AG08395 (cell line): ENCODE measurements around the gene PAH.
A peak's percentile ranks its signal among the peaks of the same experiment; 100 is the strongest.
"Not testable (repeated sequence)": the region's sequence is repeated elsewhere in the genome, so short reads cannot be mapped to it uniquely, and the experiment has no call there.

Source experiments
- DNase-seq: peaks from one replicate; pipeline ENCODE4 v3.0.0; 2012; ENCODE audit warnings: mixed read lengths, low spot score

PAH gene

GRCh38 chr12:102891756-102892155 lies 25.3 kb downstream of the PAH start:
- DNase-seq: no peak

DNA sequence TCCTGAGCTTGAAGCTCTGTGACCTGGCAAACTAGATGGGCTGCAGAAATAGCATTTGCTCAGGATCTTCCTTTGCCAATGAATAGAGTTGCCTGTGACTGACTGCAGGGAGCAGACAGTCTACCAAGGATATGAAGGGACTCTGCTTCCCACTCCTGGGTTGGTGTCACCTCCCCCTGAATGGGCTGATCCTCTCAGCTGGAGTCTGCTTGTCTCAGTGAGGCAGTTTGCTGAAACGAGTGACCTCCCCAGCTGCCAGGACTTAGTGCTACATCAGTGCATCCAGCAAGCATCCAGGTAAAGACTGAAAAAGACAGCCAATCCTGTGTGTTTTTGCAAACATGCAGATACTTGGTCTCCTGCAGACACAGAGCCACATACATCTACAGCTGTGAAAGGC lies 28.5 kb downstream of the PAH start:
- DNase-seq: no peak

- DNase-seq: no peak
Measured at GRCh38 chr12:102885043-102885932, 31.8 kb downstream of the PAH start.

DNA sequence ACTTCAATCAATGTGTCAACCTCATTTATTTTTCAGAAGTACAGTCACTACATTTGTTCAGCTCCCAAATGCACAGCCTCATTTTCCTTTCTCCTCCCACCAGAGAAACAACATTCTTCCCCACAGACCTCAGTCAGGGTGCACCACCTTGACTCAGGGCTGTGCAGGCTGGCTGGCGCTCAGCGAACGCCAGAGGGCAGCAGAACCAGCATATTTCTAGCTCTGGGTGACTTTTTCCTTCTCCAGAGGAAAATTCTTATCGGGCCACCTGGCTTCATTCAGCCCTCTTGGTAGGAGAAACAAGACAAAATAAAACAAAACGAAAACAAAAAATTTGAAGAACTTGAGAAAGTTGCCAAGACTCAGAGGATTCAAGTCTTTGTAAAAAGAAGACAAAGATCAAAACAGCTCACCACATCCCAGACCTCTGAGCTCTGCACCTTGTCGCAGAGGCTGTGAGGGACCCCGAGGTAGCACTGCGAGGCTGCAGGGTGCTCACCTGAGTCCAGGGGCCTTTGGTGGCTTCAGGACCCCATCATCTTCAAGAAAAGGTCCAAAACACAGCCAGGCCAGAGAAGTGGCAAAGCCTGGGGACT lies 33.7 kb downstream of the PAH start:
- DNase-seq: peak; percentile 55

GRCh38 chr12:102880783-102881182 lies 36.3 kb downstream of the PAH start:
- no peak for DNase-seq

DNA sequence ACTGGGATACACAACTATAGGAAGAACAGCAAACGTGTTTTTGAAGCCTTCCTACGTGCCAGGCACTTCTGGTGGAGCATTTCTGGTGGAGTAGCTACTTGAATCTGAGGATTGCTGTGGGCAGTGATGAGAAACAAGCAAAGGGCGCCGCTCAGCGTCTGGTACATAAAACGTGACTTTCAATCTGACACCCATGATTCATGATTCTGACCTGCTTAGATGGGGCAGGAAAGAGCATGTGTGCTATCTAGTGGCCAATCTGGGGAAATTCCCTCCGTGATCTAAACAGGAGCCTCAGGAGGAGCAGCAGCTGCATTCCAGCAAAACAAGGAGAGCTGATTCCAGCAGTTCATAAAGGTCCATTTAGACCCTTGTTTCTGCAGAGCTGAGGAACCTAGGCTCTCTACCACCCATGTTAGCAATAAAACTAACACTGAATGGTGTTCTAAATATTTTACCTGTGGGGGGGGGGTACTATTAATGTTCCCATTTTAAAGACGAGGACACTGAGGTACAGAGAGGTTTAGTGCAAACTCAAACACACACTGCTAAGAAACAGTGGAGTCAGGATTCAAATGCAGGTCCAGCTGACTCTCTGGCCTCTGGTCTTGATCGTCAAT lies 37.8 kb downstream of the PAH start:
- DNase-seq: peak; percentile 24

DNA sequence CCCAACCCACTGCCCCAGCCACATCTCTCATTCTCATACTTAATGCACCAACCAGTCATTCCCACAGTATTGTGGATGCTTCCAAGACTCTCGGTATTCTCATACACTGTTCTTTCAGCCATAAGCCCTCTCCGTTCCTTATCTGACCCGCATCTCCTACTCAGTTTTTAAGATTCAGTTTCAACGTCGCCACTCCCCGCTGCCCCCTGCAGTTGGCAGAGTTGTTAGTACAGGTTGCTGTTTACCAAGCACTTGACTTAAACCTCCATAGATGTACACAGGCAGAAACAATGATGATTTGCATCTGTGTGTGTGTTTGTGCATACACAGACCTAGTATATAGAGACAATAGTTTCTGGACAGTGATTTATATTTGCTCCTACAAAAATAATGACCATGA lies 40.2 kb downstream of the PAH start:
- no peak for DNase-seq

GRCh38 chr12:102874819-102875218 lies 42.2 kb downstream of the PAH start:
- no peak for DNase-seq

- DNase-seq: no peak
Measured at GRCh38 chr12:102873077-102873476, 44.0 kb downstream of the PAH start.

- DNase-seq: no peak
Measured at GRCh38 chr12:102871014-102871413, 46.0 kb downstream of the PAH start.

DNA sequence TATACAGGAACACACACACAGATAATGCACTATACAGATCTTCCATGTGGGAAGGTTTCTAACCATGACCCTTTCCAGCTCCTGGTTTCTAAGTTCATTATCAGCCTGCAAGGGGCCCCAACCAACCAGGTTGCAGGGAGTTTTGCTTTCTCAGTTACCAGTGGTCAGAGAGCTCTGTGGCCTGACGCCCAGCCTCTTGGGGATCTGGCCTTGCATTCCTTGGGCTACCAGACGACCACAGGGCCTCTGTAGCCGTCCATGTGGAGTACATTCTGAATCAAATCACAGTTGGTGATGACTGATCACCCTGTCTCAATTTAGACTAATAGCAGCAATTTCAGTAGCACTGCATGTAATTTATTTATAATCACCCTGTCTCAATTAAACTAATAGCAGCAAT lies 47.5 kb downstream of the PAH start:
- no peak for DNase-seq

- no peak for DNase-seq
Measured at GRCh38 chr12:102865821-102866615, 51.0 kb downstream of the PAH start.

DNA sequence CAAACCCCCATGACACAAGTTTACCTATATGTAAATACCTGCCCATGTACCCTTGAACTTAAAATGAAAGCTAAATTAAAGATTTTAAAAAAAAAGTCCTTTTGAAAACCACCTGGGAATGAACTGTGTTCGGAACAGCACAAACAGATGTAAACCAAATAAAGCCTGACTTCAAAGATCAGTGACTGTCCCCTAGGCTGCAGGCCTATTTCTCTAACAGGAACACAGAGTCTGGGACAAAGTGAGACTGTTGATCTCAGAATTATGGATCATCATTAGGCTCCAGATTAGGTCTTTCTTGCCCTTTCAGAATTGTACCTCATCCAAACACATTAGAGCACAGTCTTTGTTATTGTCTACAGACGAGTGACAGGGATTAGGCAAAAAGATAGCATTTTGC lies 54.6 kb downstream of the PAH start:
- no peak for DNase-seq

DNA sequence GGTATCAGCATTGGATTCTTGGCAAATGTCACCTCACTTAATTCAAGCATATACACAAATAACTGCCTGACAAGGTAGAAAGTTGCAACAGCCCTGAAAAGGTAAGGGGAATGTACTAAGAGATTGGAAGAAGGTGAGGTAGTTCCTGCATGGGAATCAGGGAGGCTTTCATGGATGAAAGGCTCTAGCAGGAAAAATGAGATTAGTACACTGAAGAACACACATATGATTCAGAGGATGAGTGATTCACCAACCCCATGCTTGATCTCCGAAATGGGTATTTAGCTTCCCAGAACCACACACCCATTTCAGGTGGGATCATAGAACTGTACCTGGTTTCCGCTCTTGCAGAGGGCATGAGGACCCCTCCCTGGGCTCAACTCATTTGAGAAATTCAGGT lies 65.8 kb downstream of the PAH start:
- DNase-seq: no peak

DNA sequence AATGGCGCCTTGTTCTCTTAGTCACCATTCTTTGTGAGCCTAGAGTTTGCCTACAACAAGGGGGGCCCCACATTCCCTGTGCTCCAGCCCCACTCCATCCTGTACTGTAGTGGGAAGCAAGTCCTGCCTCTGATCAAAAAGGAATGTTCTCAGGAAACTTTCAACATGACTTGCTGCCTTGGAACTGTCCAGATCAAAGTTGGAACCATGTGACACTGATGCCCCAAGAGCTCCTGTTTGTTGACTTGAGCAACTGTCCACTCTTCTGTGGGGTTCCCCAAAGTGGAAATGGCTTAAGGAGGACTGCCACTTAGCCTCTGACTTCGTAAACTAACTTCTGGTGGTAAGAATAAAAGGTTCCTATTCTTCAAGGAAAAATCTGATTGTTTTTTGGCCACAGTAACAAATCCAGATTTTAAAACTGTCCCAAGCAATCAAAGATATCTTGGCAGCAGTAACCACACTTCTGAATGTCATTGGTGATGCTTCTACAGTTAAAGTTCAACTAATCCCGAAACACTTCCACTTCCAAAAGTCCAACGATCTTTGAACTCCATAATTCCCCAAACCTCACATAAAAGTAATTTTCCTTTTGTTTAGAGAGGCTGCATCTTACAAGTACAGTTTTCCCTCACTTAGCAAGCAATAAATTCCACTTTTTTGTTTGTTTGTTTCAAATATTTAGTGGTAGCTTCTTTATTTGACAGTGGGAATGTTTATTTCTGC lies 67.2 kb downstream of the PAH start:
- no peak for DNase-seq

- DNase-seq: no peak
Measured at GRCh38 chr12:102848832-102849231, 68.2 kb downstream of the PAH start.

DNA sequence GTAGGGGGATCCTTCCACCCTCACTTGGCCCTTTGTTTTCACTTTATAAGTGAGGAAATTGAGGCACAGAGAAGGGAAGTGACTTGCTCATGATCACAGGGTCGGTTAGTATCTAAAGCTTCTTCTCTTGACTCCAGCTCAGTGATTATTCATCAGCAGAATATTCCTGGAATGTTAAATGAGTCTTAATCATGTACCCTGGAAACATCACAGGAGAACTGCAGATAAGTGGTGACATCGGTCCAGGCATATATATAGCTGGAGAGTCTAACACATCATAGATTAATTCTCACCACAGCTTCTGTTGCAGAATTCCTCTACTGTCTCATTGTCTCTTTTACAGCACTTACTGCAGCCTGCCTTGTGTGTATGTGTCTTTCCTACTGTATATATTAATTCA lies 69.9 kb downstream of the PAH start:
- no peak for DNase-seq

- no peak for DNase-seq
Measured at GRCh38 chr12:102833687-102834441, 83.2 kb downstream of the PAH start.

GRCh38 chr12:102832826-102833225 lies 84.2 kb downstream of the PAH start:
- DNase-seq: not testable (repeated sequence)

GRCh38 chr12:102824218-102824835 lies 92.7 kb downstream of the PAH start:
- DNase-seq: peak; percentile 52

DNA sequence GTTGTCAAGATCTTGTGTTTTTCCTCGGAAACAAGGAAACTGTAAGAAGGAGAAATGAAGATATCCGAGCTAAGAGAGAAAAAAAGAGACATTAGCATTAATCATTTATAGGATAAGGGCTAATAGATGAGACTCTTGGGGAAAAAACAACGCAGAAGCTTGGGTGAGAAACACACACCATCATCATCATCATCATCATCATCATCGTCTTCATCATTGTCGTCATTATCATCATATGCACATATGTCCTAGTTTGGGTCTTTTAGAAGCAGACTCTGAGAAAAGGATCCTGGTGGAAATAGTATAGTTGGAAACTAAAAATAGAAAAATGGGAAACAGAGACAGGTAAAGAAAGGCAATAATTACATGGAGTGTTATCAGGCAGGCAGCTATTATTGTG lies 95.9 kb downstream of the PAH start:
- DNase-seq: no peak
